A549 (cell line): ENCODE results near the gene CFAP99.

Experiments used
- CHD4 ChIP-seq: fragments of 200-600 bp; sonication (generic); IDR thresholded peaks from 2 replicates; pipeline ENCODE4 v1.6.1; 2016; ENCODE audit warnings: antibody characterized with exemption, mild to moderate bottlenecking, borderline replicate concordance
- EP300 ChIP-seq, 2 experiments: fragments of >200 bp; sonication (Bioruptor Twin); formaldehyde crosslinking; IDR thresholded peaks; 2 replicates in 1 of 2; 3 replicates in 1 of 2; pipeline ENCODE4 v1.6.1; 2016 to 2017
- ESRRA ChIP-seq: fragments of 150-350 bp; IDR thresholded peaks from 2 replicates; pipeline ENCODE4 v1.6.1; 2014; ENCODE audit warnings: mild to moderate bottlenecking, low read length, borderline replicate concordance
- GATA3 ChIP-seq: IDR thresholded peaks from 2 replicates; pipeline ENCODE4 v1.6.1; 2012; ENCODE audit warnings: borderline replicate concordance
- HDAC2 ChIP-seq: fragments of 200-600 bp; sonication (generic); IDR thresholded peaks from 2 replicates; pipeline ENCODE4 v1.6.1; 2016
- HOXA7 ChIP-seq: fragments of 250-450 bp; sonication (Bioruptor Pico); IDR thresholded peaks from 2 replicates; pipeline ENCODE4 v1.5.0; 2020; ENCODE audit warnings: mild to moderate bottlenecking, moderate library complexity
- POLR2A ChIP-seq: IDR thresholded peaks from 2 replicates; pipeline ENCODE4 v1.6.1; 2012; ENCODE audit warnings: mild to moderate bottlenecking, low read length
- RFX5 ChIP-seq: fragments of 450-650 bp; IDR thresholded peaks from 2 replicates; pipeline ENCODE4 v1.7.1; 2014; ENCODE audit warnings: antibody characterized with exemption, mild to moderate bottlenecking, moderate library complexity
- SMC3 ChIP-seq: fragments of >200 bp; sonication (Bioruptor Twin); formaldehyde crosslinking; IDR thresholded peaks from 3 replicates; pipeline ENCODE4 v1.6.1; 2018; ENCODE audit warnings: inconsistent platforms
- TP53 ChIP-seq: fragments of 250-450 bp; sonication (Bioruptor Pico); IDR thresholded peaks from 2 replicates; pipeline ENCODE4 v1.5.0; 2021; ENCODE audit warnings: mild to moderate bottlenecking, moderate library complexity
- USF2 ChIP-seq: fragments of 450-650 bp; IDR thresholded peaks from 2 replicates; pipeline ENCODE4 v1.6.1; 2014; ENCODE audit warnings: antibody characterized with exemption
- ZSCAN20 ChIP-seq: fragments of 250-450 bp; sonication (Bioruptor Pico); IDR thresholded peaks from 2 replicates; pipeline ENCODE4 v1.8.0; 2022; ENCODE audit warnings: mild to moderate bottlenecking, moderate library complexity
- TF ChIP-seq, protein P1 (sequence below): fragments of >200 bp; sonication (Bioruptor Twin); formaldehyde crosslinking; IDR thresholded peaks from 3 replicates; pipeline ENCODE4 v1.5.1; 2016
- TF ChIP-seq, protein P2 (sequence below): fragments of 200-600 bp; sonication (generic); IDR thresholded peaks from 2 replicates; pipeline ENCODE4 v1.6.1; 2016; ENCODE audit warnings: antibody characterized with exemption, mild to moderate bottlenecking, moderate library complexity

GRCh38 chr4:2443061-2443730 lies 24.4 kb downstream of the CFAP99 start:
- TF ChIP-seq TP53 (CRISPR knock-in tag) (no peak), ZSCAN20 (CRISPR knock-in tag) (no peak), SMC3 (no peak), GATA3 (no peak), HDAC2 (no peak), EP300 (IDR thresholded peaks at IDR 0.05) (no peak), POLR2A (no peak), ESRRA (no peak), USF2 (no peak), HOXA7 (CRISPR knock-in tag) (no peak), RFX5 (no peak), CHD4 (no peak)
- TF ChIP-seq, protein P1, sequence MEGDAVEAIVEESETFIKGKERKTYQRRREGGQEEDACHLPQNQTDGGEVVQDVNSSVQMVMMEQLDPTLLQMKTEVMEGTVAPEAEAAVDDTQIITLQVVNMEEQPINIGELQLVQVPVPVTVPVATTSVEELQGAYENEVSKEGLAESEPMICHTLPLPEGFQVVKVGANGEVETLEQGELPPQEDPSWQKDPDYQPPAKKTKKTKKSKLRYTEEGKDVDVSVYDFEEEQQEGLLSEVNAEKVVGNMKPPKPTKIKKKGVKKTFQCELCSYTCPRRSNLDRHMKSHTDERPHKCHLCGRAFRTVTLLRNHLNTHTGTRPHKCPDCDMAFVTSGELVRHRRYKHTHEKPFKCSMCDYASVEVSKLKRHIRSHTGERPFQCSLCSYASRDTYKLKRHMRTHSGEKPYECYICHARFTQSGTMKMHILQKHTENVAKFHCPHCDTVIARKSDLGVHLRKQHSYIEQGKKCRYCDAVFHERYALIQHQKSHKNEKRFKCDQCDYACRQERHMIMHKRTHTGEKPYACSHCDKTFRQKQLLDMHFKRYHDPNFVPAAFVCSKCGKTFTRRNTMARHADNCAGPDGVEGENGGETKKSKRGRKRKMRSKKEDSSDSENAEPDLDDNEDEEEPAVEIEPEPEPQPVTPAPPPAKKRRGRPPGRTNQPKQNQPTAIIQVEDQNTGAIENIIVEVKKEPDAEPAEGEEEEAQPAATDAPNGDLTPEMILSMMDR = no peak
- TF ChIP-seq, protein P2, sequence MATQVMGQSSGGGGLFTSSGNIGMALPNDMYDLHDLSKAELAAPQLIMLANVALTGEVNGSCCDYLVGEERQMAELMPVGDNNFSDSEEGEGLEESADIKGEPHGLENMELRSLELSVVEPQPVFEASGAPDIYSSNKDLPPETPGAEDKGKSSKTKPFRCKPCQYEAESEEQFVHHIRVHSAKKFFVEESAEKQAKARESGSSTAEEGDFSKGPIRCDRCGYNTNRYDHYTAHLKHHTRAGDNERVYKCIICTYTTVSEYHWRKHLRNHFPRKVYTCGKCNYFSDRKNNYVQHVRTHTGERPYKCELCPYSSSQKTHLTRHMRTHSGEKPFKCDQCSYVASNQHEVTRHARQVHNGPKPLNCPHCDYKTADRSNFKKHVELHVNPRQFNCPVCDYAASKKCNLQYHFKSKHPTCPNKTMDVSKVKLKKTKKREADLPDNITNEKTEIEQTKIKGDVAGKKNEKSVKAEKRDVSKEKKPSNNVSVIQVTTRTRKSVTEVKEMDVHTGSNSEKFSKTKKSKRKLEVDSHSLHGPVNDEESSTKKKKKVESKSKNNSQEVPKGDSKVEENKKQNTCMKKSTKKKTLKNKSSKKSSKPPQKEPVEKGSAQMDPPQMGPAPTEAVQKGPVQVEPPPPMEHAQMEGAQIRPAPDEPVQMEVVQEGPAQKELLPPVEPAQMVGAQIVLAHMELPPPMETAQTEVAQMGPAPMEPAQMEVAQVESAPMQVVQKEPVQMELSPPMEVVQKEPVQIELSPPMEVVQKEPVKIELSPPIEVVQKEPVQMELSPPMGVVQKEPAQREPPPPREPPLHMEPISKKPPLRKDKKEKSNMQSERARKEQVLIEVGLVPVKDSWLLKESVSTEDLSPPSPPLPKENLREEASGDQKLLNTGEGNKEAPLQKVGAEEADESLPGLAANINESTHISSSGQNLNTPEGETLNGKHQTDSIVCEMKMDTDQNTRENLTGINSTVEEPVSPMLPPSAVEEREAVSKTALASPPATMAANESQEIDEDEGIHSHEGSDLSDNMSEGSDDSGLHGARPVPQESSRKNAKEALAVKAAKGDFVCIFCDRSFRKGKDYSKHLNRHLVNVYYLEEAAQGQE = no peak
